Progenitor cell of endocrine pancreas (in vitro differentiated cells): Measurements from ENCODE around the gene MRM3. TPM values are rescaled to one million over a fixed set of nuclear protein-coding genes. Genes with fewer than 3 reads are reported as not detected.
A peak's percentile ranks its signal among the peaks of the same experiment; 100 is the strongest.

Experiments used
- DNase-seq: peaks from one replicate; pipeline ENCODE4 v3.0.0; 2021; ENCODE audit warnings: low spot score; ENCODE audit not compliant: unreplicated experiment
- H3K27ac Mint-ChIP-seq: 2 replicates; pipeline ENCODE4 v1.8.0; 2021; ENCODE audit warnings: mild to moderate bottlenecking, moderate library complexity, mixed read lengths
- H3K27me3 Mint-ChIP-seq: 2 replicates; pipeline ENCODE4 v1.8.0; 2021; ENCODE audit warnings: mixed read lengths
- H3K36me3 Mint-ChIP-seq: 2 replicates; pipeline ENCODE4 v1.8.0; 2022; ENCODE audit warnings: mixed read lengths; ENCODE audit not compliant: insufficient read depth
- H3K4me1 Mint-ChIP-seq: 2 replicates; pipeline ENCODE4 v1.8.0; 2021; ENCODE audit warnings: low read depth, mixed read lengths
- H3K4me3 Mint-ChIP-seq: 2 replicates; pipeline ENCODE4 v1.8.0; 2021; ENCODE audit warnings: low read depth, mild to moderate bottlenecking, moderate library complexity, mixed read lengths
- H3K9me3 Mint-ChIP-seq: 2 replicates; pipeline ENCODE4 v1.8.0; 2021; ENCODE audit warnings: low read depth, mixed read lengths
- total RNA-seq: library from RNA; stranded (reverse); gene quantifications from 2 replicates; pipeline ENCODE4 v1.2.1, GENCODE V29; 2021
- TF ChIP-seq, protein P1 (sequence below): fragments of 200-600 bp; sonication (generic); IDR thresholded peaks from one replicate; pipeline ENCODE4 v1.5.0; 2021; ENCODE audit warnings: antibody characterized with exemption, mild to moderate bottlenecking; ENCODE audit not compliant: unreplicated experiment

Gene MRM3
- total RNA-seq, 1 donor from 2014 or later, result 14.5 TPM

DNA sequence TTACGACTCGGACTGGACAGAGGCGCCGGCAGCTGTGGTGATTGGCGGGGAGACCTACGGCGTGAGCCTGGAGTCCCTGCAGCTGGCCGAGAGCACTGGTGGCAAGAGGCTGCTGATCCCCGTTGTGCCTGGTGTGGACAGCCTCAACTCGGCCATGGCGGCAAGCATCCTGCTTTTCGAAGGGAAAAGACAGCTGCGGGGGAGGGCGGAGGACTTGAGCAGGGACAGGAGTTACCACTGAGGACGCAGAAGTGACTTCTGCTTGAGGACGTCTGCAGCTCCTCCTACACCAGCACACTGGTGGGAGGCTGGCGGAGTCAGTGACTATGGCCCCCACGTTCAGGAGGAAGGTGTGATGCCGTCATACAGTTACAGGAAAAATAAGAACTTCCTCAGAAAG lies 9.7 kb downstream of the MRM3 start:
- peaks cover 14% of the 10 kb centered on the region for H3K36me3 Mint-ChIP-seq

DNA sequence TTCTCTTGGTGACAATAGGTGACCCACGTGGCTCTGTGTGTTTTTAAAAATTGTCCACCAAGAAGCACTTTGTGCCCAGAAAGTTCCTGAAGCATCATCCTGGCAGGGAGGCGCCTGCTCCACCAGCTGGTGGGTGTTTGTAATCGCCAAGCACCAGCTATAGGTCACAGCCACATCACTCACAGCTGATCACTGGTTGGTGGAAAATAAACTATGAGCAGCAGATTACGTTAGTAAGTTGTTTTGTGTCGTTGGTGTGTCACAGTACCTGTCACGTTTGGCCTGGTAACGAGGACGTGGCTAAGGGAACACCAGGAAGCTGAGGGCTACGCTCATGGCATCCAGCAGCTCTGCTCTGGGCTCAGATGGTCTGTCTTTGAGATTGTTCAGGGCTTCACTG lies 10.1 kb downstream of the MRM3 start:
- Mint-ChIP-seq H3K36me3 (peaks cover 14% of the 10 kb centered on the region), H3K27ac (no peak overlapping the region), H3K4me1 (peaks cover 2% of the 10 kb centered on the region), H3K4me3 (no peak overlapping the region), H3K27me3 (no peaks in the 10 kb centered on the region), H3K9me3 (no peaks in the 10 kb centered on the region)
- DNase-seq, result no peak
- TF ChIP-seq, protein P1, sequence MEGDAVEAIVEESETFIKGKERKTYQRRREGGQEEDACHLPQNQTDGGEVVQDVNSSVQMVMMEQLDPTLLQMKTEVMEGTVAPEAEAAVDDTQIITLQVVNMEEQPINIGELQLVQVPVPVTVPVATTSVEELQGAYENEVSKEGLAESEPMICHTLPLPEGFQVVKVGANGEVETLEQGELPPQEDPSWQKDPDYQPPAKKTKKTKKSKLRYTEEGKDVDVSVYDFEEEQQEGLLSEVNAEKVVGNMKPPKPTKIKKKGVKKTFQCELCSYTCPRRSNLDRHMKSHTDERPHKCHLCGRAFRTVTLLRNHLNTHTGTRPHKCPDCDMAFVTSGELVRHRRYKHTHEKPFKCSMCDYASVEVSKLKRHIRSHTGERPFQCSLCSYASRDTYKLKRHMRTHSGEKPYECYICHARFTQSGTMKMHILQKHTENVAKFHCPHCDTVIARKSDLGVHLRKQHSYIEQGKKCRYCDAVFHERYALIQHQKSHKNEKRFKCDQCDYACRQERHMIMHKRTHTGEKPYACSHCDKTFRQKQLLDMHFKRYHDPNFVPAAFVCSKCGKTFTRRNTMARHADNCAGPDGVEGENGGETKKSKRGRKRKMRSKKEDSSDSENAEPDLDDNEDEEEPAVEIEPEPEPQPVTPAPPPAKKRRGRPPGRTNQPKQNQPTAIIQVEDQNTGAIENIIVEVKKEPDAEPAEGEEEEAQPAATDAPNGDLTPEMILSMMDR, result no peak

More for the DNA sequence above, 9.7 kb downstream of the MRM3 start:
- Mint-ChIP-seq H3K4me3 (no peak overlapping the region), H3K9me3 (no peaks in the 10 kb centered on the region), H3K4me1 (peaks cover 2% of the 10 kb centered on the region), H3K27me3 (no peaks in the 10 kb centered on the region), H3K27ac (no peak overlapping the region)
- TF ChIP-seq, protein P1, result no peak
- no peak for DNase-seq

DNA sequence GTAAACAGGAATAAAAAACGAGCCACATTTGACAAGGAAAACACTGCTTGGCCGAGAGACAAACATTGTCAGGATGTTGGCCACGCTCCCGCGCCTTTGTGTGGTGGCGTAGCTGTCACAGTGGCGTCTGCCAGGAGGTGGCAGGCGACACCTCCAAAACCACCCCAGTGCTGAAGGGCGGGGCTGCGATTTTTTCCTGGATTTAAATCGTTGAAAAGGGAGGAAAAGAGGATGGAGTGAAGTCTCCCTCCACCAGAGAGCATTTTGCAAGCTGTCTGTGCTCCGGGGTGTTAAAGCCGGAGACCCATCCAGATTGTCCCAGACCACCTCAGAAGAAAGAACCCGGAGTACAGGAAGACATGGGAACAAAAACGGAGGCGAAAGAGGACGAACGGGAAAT lies 12.7 kb downstream of the MRM3 start:
- peak; percentile 43 for DNase-seq
- H3K4me3 Mint-ChIP-seq, result no peak overlapping the region
- H3K36me3 Mint-ChIP-seq, result peaks cover 6% of the 10 kb centered on the region
- TF ChIP-seq, protein P1, result peak; percentile 88
- H3K4me1 Mint-ChIP-seq, result peaks cover 2% of the 10 kb centered on the region
- no peaks in the 10 kb centered on the region for H3K9me3 Mint-ChIP-seq
- peak overlapping the region; percentile 23 for H3K27ac Mint-ChIP-seq
- no peaks in the 10 kb centered on the region for H3K27me3 Mint-ChIP-seq

DNA sequence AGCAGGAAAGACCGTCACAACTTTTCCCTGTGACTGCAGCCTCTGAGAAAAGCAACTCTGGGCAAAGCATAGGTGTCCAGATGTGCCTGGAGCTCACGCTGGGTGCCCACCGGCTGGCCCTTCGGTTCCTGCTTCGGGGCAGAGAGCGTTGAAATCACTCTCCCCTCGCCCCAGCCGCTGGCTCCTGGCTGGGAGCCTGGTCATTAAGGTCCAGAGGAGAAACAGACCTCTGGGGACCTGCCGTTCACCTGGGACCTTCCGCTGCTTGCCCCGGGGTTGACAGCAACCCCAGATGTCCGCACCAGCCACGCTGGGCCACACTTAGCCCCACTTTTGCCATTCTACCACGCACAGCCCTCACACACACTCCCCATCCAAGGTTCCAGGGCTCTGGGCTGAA lies 13.1 kb downstream of the MRM3 start:
- no peaks in the 10 kb centered on the region for H3K9me3 Mint-ChIP-seq
- H3K4me3 Mint-ChIP-seq, result no peak overlapping the region
- H3K27me3 Mint-ChIP-seq, result no peaks in the 10 kb centered on the region
- peaks cover 2% of the 10 kb centered on the region for H3K4me1 Mint-ChIP-seq
- H3K27ac Mint-ChIP-seq, result no peak overlapping the region
- DNase-seq, result no peak
- H3K36me3 Mint-ChIP-seq, result peaks cover 8% of the 10 kb centered on the region
- TF ChIP-seq, protein P1, result no peak

DNA sequence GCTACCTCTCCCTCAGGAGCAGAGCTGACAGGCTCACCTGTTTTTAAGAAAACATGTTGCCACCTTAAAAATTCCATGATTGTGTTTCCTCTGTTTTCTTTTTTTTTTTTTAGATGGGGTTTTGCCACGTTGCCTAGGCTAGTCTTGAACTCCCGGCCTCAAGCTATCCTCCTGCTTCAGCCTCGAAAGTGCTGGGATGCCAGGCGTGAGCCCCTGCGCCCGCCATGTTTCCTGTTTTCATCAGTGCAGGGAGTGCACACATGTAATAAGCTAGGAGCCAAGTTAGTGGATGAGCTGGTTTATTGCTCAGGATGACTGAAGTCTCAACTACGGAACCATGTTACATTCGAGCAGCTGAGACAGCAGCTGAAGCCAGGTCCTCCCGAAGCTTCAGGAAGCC lies 13.6 kb downstream of the MRM3 start:
- no peak for DNase-seq
- H3K9me3 Mint-ChIP-seq, result no peaks in the 10 kb centered on the region
- TF ChIP-seq, protein P1, result no peak
- peak overlapping the region; percentile 41 for H3K27ac Mint-ChIP-seq
- no peak overlapping the region for H3K4me3 Mint-ChIP-seq
- peaks cover 2% of the 10 kb centered on the region for H3K4me1 Mint-ChIP-seq
- no peaks in the 10 kb centered on the region for H3K27me3 Mint-ChIP-seq
- peaks cover 8% of the 10 kb centered on the region for H3K36me3 Mint-ChIP-seq
